NCI-H345 (cell line): Measurements from ENCODE around the gene OGA.
"Not testable (repeated sequence)": the region's sequence is repeated elsewhere in the genome, so short reads cannot be mapped to it uniquely, and the experiment has no call there.

Source experiments
- DNase-seq: peaks from one replicate; lab custom pipeline; 2025; lab: John Stamatoyannopoulos, UW

The OGA gene

GRCh38 chr10:101797403-101798059, 20.7 kb downstream of the OGA start:
- no peak for DNase-seq

GRCh38 chr10:101793526-101793925, 24.7 kb downstream of the OGA start:
- no peak for DNase-seq

- DNase-seq: no peak
Observed at GRCh38 chr10:101789686-101790085, 28.6 kb downstream of the OGA start.

GRCh38 chr10:101789231-101789630, 29.0 kb downstream of the OGA start:
- not testable (repeated sequence) for DNase-seq

- DNase-seq: no peak
Observed at GRCh38 chr10:101785801-101786200, 32.4 kb downstream of the OGA start.

GRCh38 chr10:101784558-101784957, 33.7 kb downstream of the OGA start:
- DNase-seq: no peak

- no peak for DNase-seq
Observed at GRCh38 chr10:101783736-101784118, 34.5 kb downstream of the OGA start.

- DNase-seq: peak; percentile 70
Observed at GRCh38 chr10:101782811-101783735, 35.2 kb downstream of the OGA start, which contains the start of gene NPM3. Gene NPM3, minus strand, starts transcription at chr10:101783446. Its CDS starts 56 bp downstream, at chr10:101783390.

- no peak for DNase-seq
Observed at GRCh38 chr10:101781984-101782810, 36.0 kb downstream of the OGA start.

GRCh38 chr10:101781655-101781983, 36.6 kb downstream of the OGA start:
- DNase-seq: no peak

- peak; percentile 48 for DNase-seq
Observed at GRCh38 chr10:101780818-101781654, 37.2 kb downstream of the OGA start.

- DNase-seq: no peak
Observed at GRCh38 chr10:101780187-101780817, 37.9 kb downstream of the OGA start.

- DNase-seq: peak; percentile 69
Observed at GRCh38 chr10:101779544-101780186, 38.6 kb downstream of the OGA start.

GRCh38 chr10:101778781-101779543, 39.3 kb downstream of the OGA start:
- DNase-seq: no peak

GRCh38 chr10:101778151-101778780, 40.0 kb downstream of the OGA start:
- DNase-seq: no peak

- no peak for DNase-seq
Observed at GRCh38 chr10:101777619-101778145, 40.6 kb downstream of the OGA start.

GRCh38 chr10:101776161-101776817, 42.0 kb downstream of the OGA start:
- no peak for DNase-seq
